Pons (tissue), 1 donor: ENCODE results near the gene DAB2IP.
"Not testable (repeated sequence)": the region's sequence is repeated elsewhere in the genome, so short reads cannot be mapped to it uniquely, and the experiment has no call there.

ENCODE experiments used
- DNase-seq: peaks from one replicate; pipeline ENCODE4 v3.0.0-alpha.2; 2016; ENCODE audit warnings: low spot score

The DAB2IP gene

GRCh38 chr9:121727295-121728020 is 76.0 kb downstream of the DAB2IP start:
- no peak for DNase-seq

- DNase-seq, result no peak
These were observed 77.5 kb downstream of the DAB2IP start for GRCh38 chr9:121728916-121729315.

- DNase-seq, result no peak
These were observed 78.5 kb downstream of the DAB2IP start for GRCh38 chr9:121729769-121730562.

- no peak for DNase-seq
These were observed 79.7 kb downstream of the DAB2IP start for GRCh38 chr9:121731090-121731489.

GRCh38 chr9:121731919-121732318 is 80.5 kb downstream of the DAB2IP start:
- no peak for DNase-seq

- no peak for DNase-seq
These were observed 81.0 kb downstream of the DAB2IP start for GRCh38 chr9:121732389-121732788.

- no peak for DNase-seq
These were observed 81.5 kb downstream of the DAB2IP start for GRCh38 chr9:121732886-121733285.

GRCh38 chr9:121734465-121734864 is 83.0 kb downstream of the DAB2IP start:
- DNase-seq, result no peak

GRCh38 chr9:121735065-121735792 is 83.8 kb downstream of the DAB2IP start:
- DNase-seq, result no peak

- no peak for DNase-seq
These were observed 84.6 kb downstream of the DAB2IP start for GRCh38 chr9:121735793-121736770.

GRCh38 chr9:121736934-121737462 is 85.6 kb downstream of the DAB2IP start:
- DNase-seq, result no peak

GRCh38 chr9:121737481-121737931 is 86.1 kb downstream of the DAB2IP start:
- DNase-seq, result no peak

GRCh38 chr9:121738411-121738810 is 87.0 kb downstream of the DAB2IP start:
- no peak for DNase-seq

GRCh38 chr9:121738968-121739367 is 87.5 kb downstream of the DAB2IP start:
- no peak for DNase-seq

GRCh38 chr9:121739971-121740370 is 88.5 kb downstream of the DAB2IP start:
- DNase-seq, result no peak

- no peak for DNase-seq
These were observed 89.9 kb downstream of the DAB2IP start for GRCh38 chr9:121741228-121741918.

GRCh38 chr9:121741919-121742283 is 90.5 kb downstream of the DAB2IP start:
- DNase-seq, result not testable (repeated sequence)

GRCh38 chr9:121742923-121743322 is 91.5 kb downstream of the DAB2IP start:
- no peak for DNase-seq

GRCh38 chr9:121743441-121744001 is 92.1 kb downstream of the DAB2IP start:
- peak; percentile 89 for DNase-seq

- peak; percentile 76 for DNase-seq
These were observed 92.7 kb downstream of the DAB2IP start for GRCh38 chr9:121744002-121744686.
